HepG2 (cell line): ENCODE data around the gene VPS18. TPM values are rescaled to one million over a fixed set of nuclear protein-coding genes. Genes with fewer than 3 reads are reported as not detected.
A peak's percentile ranks its signal among the peaks of the same experiment; 100 is the strongest.

Source experiments
- ATAC-seq: fragments of 200-7000 bp; cut with Tn5 transposase; 3 replicates; pipeline ENCODE4 v1.9.1; 2020; ENCODE audit warnings: mild to moderate bottlenecking, moderate library complexity
- BruUV-seq: library from RNA; stranded (reverse); fragments of 400-500 nt; replicated peaks from 2 replicates; lab custom pipeline; 2021; lab: Mats Ljungman, UMichigan
- CTCF ChIA-PET: fragments of 300-600 bp; formaldehyde crosslinking; extraction: SDS; loops from one replicate; lab custom pipeline; 2021; ENCODE audit warnings: low total read pairs, inconsistent platforms, low intra/inter-chr PET ratio; lab: Yijun Ruan, JAX
- POLR2A ChIA-PET: fragments of 350-600 bp; sonication (Branson Sonifier 250); formaldehyde crosslinking; loops from one replicate; lab custom pipeline; 2020; ENCODE audit warnings: antibody characterized with exemption, inconsistent platforms; lab: Yijun Ruan, JAX
- DNase-seq: peaks from one replicate; pipeline ENCODE4 v3.0.0-alpha.2; 2015; ENCODE audit warnings: low spot score
- FAIRE-seq: peaks from 3 replicates; lab custom pipeline; 2011; peaks lifted over from hg19 to GRCh38; lab: Jason Lieb, UNC
- H2AFZ ChIP-seq: one replicate; pipeline ENCODE4 v1.6.1; 2011; ENCODE audit warnings: low read length, inconsistent platforms
- H3K27ac ChIP-seq: fragments of 300-600 bp; 3 replicates; pipeline ENCODE4 v1.8.0; 2011; ENCODE audit warnings: mixed run types, mild to moderate bottlenecking, mixed read lengths, low read length, inconsistent platforms; ENCODE audit not compliant: insufficient read depth; ENCODE audit errors: extremely low read length
- H3K27me3 ChIP-seq, 2 experiments: fragments of 200-600 bp in 1 of 2; 2 replicates in 1 of 2; 3 replicates in 1 of 2; pipeline versions ENCODE4 v1.6.0 to v1.8.0; 2011; ENCODE audit warnings: low read length in 2 of 2, mild to moderate bottlenecking in 2 of 2, moderate library complexity in 2 of 2, inconsistent platforms in 1 of 2; ENCODE audit not compliant: insufficient read depth in 2 of 2, control insufficient read depth in 1 of 2
- H3K36me3 ChIP-seq, 2 experiments: fragments of 200-600 bp in 1 of 2; replicated peaks in 1 of 2; 2 replicates in 1 of 2; 3 replicates in 1 of 2; pipeline versions ENCODE4 v1.5.1 to v1.8.0; 2011; ENCODE audit warnings: low read length in 2 of 2, inconsistent platforms in 1 of 2; ENCODE audit not compliant: insufficient read depth in 2 of 2, control insufficient read depth in 1 of 2
- H3K4me1 ChIP-seq: 2 replicates; pipeline ENCODE4 v1.5.1; 2012; ENCODE audit warnings: low read length, inconsistent platforms; ENCODE audit not compliant: insufficient read depth
- H3K4me2 ChIP-seq: 2 replicates; pipeline ENCODE4 v1.6.0; 2011; ENCODE audit warnings: low read depth, low read length, inconsistent platforms
- H3K4me3 ChIP-seq, 3 experiments: fragments of 200-600 bp in 1 of 3; sonication (generic), shearing (Covaris generic) in 1 of 3; replicated peaks in 1 of 3; 2 replicates each; pipeline ENCODE4 v1.5.1; 2011 to 2016; ENCODE audit warnings: low read length in 3 of 3, inconsistent platforms in 2 of 3, low read depth in 2 of 3, mild to moderate bottlenecking in 2 of 3, control low read depth in 1 of 3, mixed read lengths in 1 of 3; ENCODE audit not compliant: insufficient read depth in 1 of 3
- H3K79me2 ChIP-seq: one replicate; pipeline ENCODE4 v1.6.1; 2011; ENCODE audit warnings: low read length, inconsistent platforms; ENCODE audit not compliant: insufficient read depth
- H3K9ac ChIP-seq: 2 replicates; pipeline ENCODE4 v1.6.0; 2011; ENCODE audit warnings: mild to moderate bottlenecking, low read depth, low read length, inconsistent platforms; ENCODE audit not compliant: insufficient read depth
- H3K9me3 ChIP-seq: 2 replicates; pipeline ENCODE4 v1.5.1; 2012; ENCODE audit warnings: mild to moderate bottlenecking, low read length
- H4K20me1 ChIP-seq: 2 replicates; pipeline ENCODE4 v1.6.0; 2011; ENCODE audit warnings: inconsistent platforms, mild to moderate bottlenecking, low read length, moderate library complexity; ENCODE audit not compliant: insufficient read depth
- AGO2 ChIP-seq: fragments of 200-400 bp; formaldehyde crosslinking; optimal IDR thresholded peaks from 2 replicates; pipeline ENCODE3; 2017; ENCODE audit warnings: mild to moderate bottlenecking, low read depth, low read length, moderate library complexity
- CEBPB ChIP-seq: IDR thresholded peaks from 2 replicates; pipeline ENCODE4 v1.6.1; 2011; ENCODE audit warnings: low read depth, low read length, improper control_type of control experiment, borderline replicate concordance
- CEBPG ChIP-seq: IDR thresholded peaks from 2 replicates; pipeline ENCODE4 v1.6.1; 2016
- MTA1 ChIP-seq: sonication (generic); formaldehyde crosslinking; IDR thresholded peaks from 2 replicates; pipeline ENCODE4 v1.4.0; 2020; ENCODE audit warnings: missing genetic modification reagents, mild to moderate bottlenecking, borderline replicate concordance
- ZBTB33 ChIP-seq: sonication (generic); formaldehyde crosslinking; IDR thresholded peaks from 2 replicates; pipeline ENCODE4 v1.4.0; 2020; ENCODE audit warnings: missing genetic modification reagents
- ZNF557 ChIP-seq: sonication (generic); formaldehyde crosslinking; IDR thresholded peaks from 2 replicates; pipeline ENCODE4 v1.4.0; 2020; ENCODE audit warnings: missing genetic modification reagents
- ZSCAN9 ChIP-seq: IDR thresholded peaks from 2 replicates; pipeline ENCODE4 v1.6.1; 2016; ENCODE audit warnings: borderline replicate concordance
- WGBS: methylation state at CpG from one replicate; pipeline ENCODE4 v1.1.6; 2017; ENCODE audit warnings: low lambda C conversion rate; 5-methylcytosine and 5-hydroxymethylcytosine counted together
- in situ Hi-C: cut with HindIII; loops from 2 replicates; pipeline ENCODE4 v1.10.0; 2017; ENCODE audit warnings: low pct_unique_long_range_greater_than_20kb; ENCODE audit not compliant: extremely low pct_ligation_motif_present
- intact Hi-C: fragments of 100-400 bp; cut with micrococcal nuclease; formaldehyde crosslinking; loops from one replicate; pipeline ENCODE4 v1.10.0; 2022; ENCODE audit not compliant: unreplicated experiment
- polyA plus RNA-seq, 8 experiments: library from polyadenylated mRNA; depleted of rRNA in 3 of 8; stranded (reverse) in 7 of 8; unstranded in 1 of 8; fragments of >200 nt; fragmentation: Illumina TruSeq in 4 of 8; extraction: Trizol in 4 of 8; gene quantifications; 2 replicates each; pipeline versions ENCODE4 v1.2.1 to v1.2.3, GENCODE V29; 2011 to 2016; ENCODE audit warnings: low read depth in 4 of 8, missing spikeins in 1 of 8, mixed read lengths in 1 of 8; ENCODE audit not compliant: insufficient read depth in 1 of 8
- total RNA-seq, 5 experiments: library from RNA; depleted of rRNA; stranded (reverse); fragments of >200 nt; fragmentation: Illumina TruSeq; extraction: Trizol; gene quantifications; 2 replicates each; pipeline ENCODE4 v1.2.3, GENCODE V29; 2016; ENCODE audit warnings: low read depth in 1 of 5

The VPS18 gene
- total and polyA plus RNA-seq, 2 of the 13 experiments (the other 11 are each of a cell fraction or from before 2014, with no cell fraction given), result 5.8 to 17.0 TPM

GRCh38 chr15:40902605-40903561 is 8.6 kb downstream of the VPS18 start:
- no peak overlapping the region for H3K4me2 ChIP-seq
- TF ChIP-seq CEBPG (peak; percentile 61), CEBPB (peak; percentile 93), ZNF557 (no peak), AGO2 (peak; percentile 44), MTA1 (0 out of 2 replicates have a peak, but pooled peaks have one; percentile 14), ZSCAN9 (CRISPR knock-in tag) (no peak), ZBTB33 (CRISPR knock-in tag) (peak; percentile 82; the same call in 1 of the 2 replicates)
- H2AFZ ChIP-seq, result no peak overlapping the region
- ATAC-seq, result no peak
- intact Hi-C loops, result no loop called here
- H4K20me1 ChIP-seq, result no peaks in the 10 kb centered on the region
- H3K9me3 ChIP-seq, result no peaks in the 10 kb centered on the region
- H3K9ac ChIP-seq, result no peak overlapping the region
- ChIA-PET CTCF (interaction anchor here (1.5 to 4.4 kb wide), 3 partner anchors 119 to 282 kb away, joined by 3 to 44 read pairs (median 11); no protein-coding TSS in a partner anchor), POLR2A (interaction anchor here (1.7 kb wide), 1 partner anchor 9 kb away, joined by 4 read pairs; the partner anchor contains the start of gene VPS18)
- H3K79me2 ChIP-seq, result no peaks in the 10 kb centered on the region
- no peak overlapping the region for H3K4me3 ChIP-seq
- no TSS peak for BruUV-seq
- FAIRE-seq, result no peak
- H3K36me3 ChIP-seq, result peaks cover 22 to 42% of the 10 kb centered on the region in 2 experiments
- 99% methylated on average over 21 of the region's 33 CpGs for WGBS
- no peaks in the 10 kb centered on the region for H3K27me3 ChIP-seq
- DNase-seq, result no peak
- no peak overlapping the region for H3K27ac ChIP-seq
- in situ Hi-C loops, result loop anchor here (5.0 kb wide), 1 partner anchor 279 kb away; no protein-coding TSS in a partner anchor
- H3K4me1 ChIP-seq, result peaks cover 17% of the 10 kb centered on the region
